B cell (primary cell): ENCODE data around the gene RARB. TPM values are rescaled to one million over a fixed set of nuclear protein-coding genes. Genes with fewer than 3 reads are reported as not detected.

Experiments
- ATAC-seq: fragments of 200-7000 bp; cut with Tn5 transposase; one replicate; pipeline ENCODE4 v1.10.0; 2021; ENCODE audit warnings: low read depth, mild to moderate bottlenecking, moderate number of reproducible peaks, moderate library complexity
- CTCF ChIA-PET: fragments of 350-600 bp; sonication (Branson Sonifier 250); formaldehyde crosslinking; loops from one replicate; lab custom pipeline; 2021; ENCODE audit warnings: antibody characterized with exemption, inconsistent platforms; lab: Charles Lee
- POLR2A ChIA-PET: fragments of 350-600 bp; sonication (Branson Sonifier 250); formaldehyde crosslinking; loops from one replicate; lab custom pipeline; 2021; ENCODE audit warnings: antibody characterized with exemption; lab: Charles Lee
- DNase-seq: peaks from one replicate; pipeline ENCODE4 v3.0.0; 2013
- H2AFZ ChIP-seq: 2 replicates; pipeline ENCODE4 v1.6.1; 2012; ENCODE audit warnings: mild to moderate bottlenecking, low read depth, low read length; ENCODE audit not compliant: insufficient read depth, poor library complexity, severe bottlenecking
- H3K27ac ChIP-seq, 2 donors: 1 replicate in 1 of 2; 2 replicates in 1 of 2; pipeline ENCODE4 v1.5.1; 2012 to 2013; ENCODE audit warnings: low read length in 2 of 2, mild to moderate bottlenecking in 2 of 2, moderate library complexity in 1 of 2
- H3K27me3 ChIP-seq, 4 experiments: fragments of 200-600 bp in 1 of 4; sonication (generic) in 1 of 4; replicated peaks in 1 of 4; 1 replicate in 2 of 4; 2 replicates in 2 of 4; pipeline versions ENCODE4 v1.6.1 to v1.7.0; 2013 to 2016; ENCODE audit warnings: low read length in 3 of 4, mild to moderate bottlenecking in 2 of 4, mixed read lengths in 1 of 4, moderate library complexity in 1 of 4; ENCODE audit not compliant: insufficient read depth in 4 of 4, control insufficient read depth in 3 of 4; ENCODE audit errors: control extremely low read depth in 1 of 4
- H3K36me3 ChIP-seq, 2 experiments: replicated peaks in 1 of 2; 1 replicate in 1 of 2; 2 replicates in 1 of 2; pipeline versions ENCODE4 v1.6.1 to v1.7.1; 2013; ENCODE audit warnings: low read length in 1 of 2; ENCODE audit not compliant: insufficient read depth in 2 of 2, control insufficient read depth in 1 of 2; ENCODE audit errors: control extremely low read depth in 1 of 2, extremely low read depth in 1 of 2
- H3K4me1 ChIP-seq, 2 donors: fragments of 200-600 bp in 1 of 2; sonication (generic) in 1 of 2; 1 replicate in 1 of 2; 2 replicates in 1 of 2; pipeline versions ENCODE4 v1.5.1 to v1.6.1; 2013 to 2017; ENCODE audit warnings: low read length in 2 of 2; ENCODE audit not compliant: control insufficient read depth in 2 of 2, insufficient read depth in 2 of 2
- H3K4me2 ChIP-seq: replicated peaks from 2 replicates; pipeline ENCODE3; 2012; ENCODE audit warnings: mild to moderate bottlenecking, low read depth, low read length; ENCODE audit not compliant: poor library complexity, severe bottlenecking
- H3K4me3 ChIP-seq, 5 experiments: fragments of 200-600 bp in 1 of 5; sonication (generic) in 1 of 5; 1 replicate in 3 of 5; 2 replicates in 2 of 5; pipeline versions ENCODE4 v1.5.1 to v1.7.0; 2011 to 2016; ENCODE audit warnings: low read length in 4 of 5, mild to moderate bottlenecking in 4 of 5, low read depth in 2 of 5, control low read depth in 1 of 5, moderate library complexity in 1 of 5; ENCODE audit not compliant: insufficient read depth in 1 of 5; ENCODE audit errors: control extremely low read depth in 1 of 5, extremely low read depth in 1 of 5
- H3K79me2 ChIP-seq: fragments of 200-600 bp; sonication (generic); one replicate; pipeline ENCODE4 v1.6.0; 2016; ENCODE audit warnings: low read length; ENCODE audit not compliant: control insufficient read depth, insufficient read depth
- H3K9ac ChIP-seq: fragments of 200-600 bp; sonication (generic); 2 replicates; pipeline ENCODE4 v1.6.1; 2017; ENCODE audit warnings: mild to moderate bottlenecking, low read length, moderate library complexity
- H3K9me3 ChIP-seq, 3 donors: one replicate each; pipeline versions ENCODE4 v1.6.1 to v1.7.1; 2013; ENCODE audit warnings: low read length in 2 of 3; ENCODE audit not compliant: control insufficient read depth in 2 of 3, insufficient read depth in 1 of 3; ENCODE audit errors: control extremely low read depth in 1 of 3
- H4K20me1 ChIP-seq: 2 replicates; pipeline ENCODE4 v1.6.0; 2012; ENCODE audit warnings: mild to moderate bottlenecking, low read length; ENCODE audit not compliant: insufficient read depth, control insufficient read depth, poor library complexity, severe bottlenecking
- H3K27ac Mint-ChIP-seq: one replicate; pipeline ENCODE4 v1.8.0; 2021; ENCODE audit warnings: mixed read lengths
- H3K27me3 Mint-ChIP-seq: one replicate; pipeline ENCODE4 v1.8.0; 2021; ENCODE audit warnings: mixed read lengths
- H3K4me1 Mint-ChIP-seq: one replicate; pipeline ENCODE4 v1.8.0; 2021; ENCODE audit warnings: mixed read lengths
- H3K4me3 Mint-ChIP-seq: one replicate; pipeline ENCODE4 v1.8.0; 2021; ENCODE audit warnings: mixed read lengths
- H3K9me3 Mint-ChIP-seq: one replicate; pipeline ENCODE4 v1.8.0; 2022; ENCODE audit warnings: mixed read lengths; ENCODE audit not compliant: insufficient read depth
- EZH2 ChIP-seq: IDR thresholded peaks from 2 replicates; pipeline ENCODE4 v1.6.1; 2012; ENCODE audit warnings: borderline replicate concordance, low read depth, mild to moderate bottlenecking, moderate library complexity, low read length; ENCODE audit not compliant: insufficient read depth, poor library complexity, severe bottlenecking
- WGBS: methylation state at CpG from one replicate; pipeline ENCODE4 v1.1.5; 2013; ENCODE audit warnings: missing lambda C conversion rate; ENCODE audit not compliant: insufficient coverage; 5-methylcytosine and 5-hydroxymethylcytosine counted together
- intact Hi-C: fragments of 100-400 bp; cut with micrococcal nuclease; formaldehyde crosslinking; loops from one replicate; pipeline ENCODE4 v1.10.0; 2022
- polyA plus RNA-seq: library from polyadenylated mRNA; depleted of rRNA; stranded (reverse); fragments of >200 nt; gene quantifications from 2 replicates; pipeline ENCODE4 v1.2.3, GENCODE V29; 2012
- total RNA-seq, 2 donors: library from RNA; stranded (reverse); fragments of 120-200 nt in 1 of 2; gene quantifications; 1 replicate in 1 of 2; 2 replicates in 1 of 2; pipeline versions ENCODE4 v1.2.3 to v1.2.4, GENCODE V29; 2013 to 2022
- TF ChIP-seq, protein P1 (sequence below): fragments of 200-600 bp; IDR thresholded peaks from one replicate; pipeline ENCODE4 v1.8.0; 2022; ENCODE audit warnings: antibody characterized with exemption, mild to moderate bottlenecking

RARB gene
- total and polyA plus RNA-seq, 2 donors (not counting 1 experiment from before 2014, with no cell fraction given), result not detected

DNA sequence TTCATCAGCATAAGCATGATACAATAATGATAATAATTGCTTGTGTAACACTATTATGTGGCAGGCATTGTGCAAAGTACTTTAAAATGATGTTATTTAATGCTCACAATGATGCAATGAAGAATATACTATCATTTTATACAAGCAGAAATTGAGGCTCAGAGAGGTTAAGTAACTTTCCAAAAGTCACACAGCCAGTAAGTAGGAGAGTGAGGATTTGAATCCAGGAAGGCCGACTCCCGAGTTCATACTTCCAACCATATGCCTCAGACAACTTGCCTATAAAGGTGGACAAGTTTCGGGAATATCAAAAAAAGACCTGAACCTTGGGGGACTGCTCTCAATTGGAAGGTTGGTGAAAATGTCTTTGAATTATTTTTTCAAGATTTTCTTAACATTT lies 19.9 kb downstream of the RARB start:
- intact Hi-C loops, result no loop called here
- H3K27me3 ChIP-seq, result no peaks in the 10 kb centered on the region
- no peaks in the 10 kb centered on the region for H4K20me1 ChIP-seq
- no peaks in the 10 kb centered on the region for H3K36me3 ChIP-seq
- ChIA-PET CTCF (no interaction called here), POLR2A (no interaction called here)
- H3K9me3 ChIP-seq, result peaks cover 0 to 4% (median 0%) of the 10 kb centered on the region in 3 donors
- Mint-ChIP-seq H3K9me3 (no peaks in the 10 kb centered on the region), H3K4me1 (no peaks in the 10 kb centered on the region), H3K27ac (no peak overlapping the region), H3K4me3 (no peak overlapping the region), H3K27me3 (no peaks in the 10 kb centered on the region)
- no peak for DNase-seq
- no peak overlapping the region for H3K4me3 ChIP-seq
- no peak overlapping the region for H3K4me2 ChIP-seq
- TF ChIP-seq, protein P1, sequence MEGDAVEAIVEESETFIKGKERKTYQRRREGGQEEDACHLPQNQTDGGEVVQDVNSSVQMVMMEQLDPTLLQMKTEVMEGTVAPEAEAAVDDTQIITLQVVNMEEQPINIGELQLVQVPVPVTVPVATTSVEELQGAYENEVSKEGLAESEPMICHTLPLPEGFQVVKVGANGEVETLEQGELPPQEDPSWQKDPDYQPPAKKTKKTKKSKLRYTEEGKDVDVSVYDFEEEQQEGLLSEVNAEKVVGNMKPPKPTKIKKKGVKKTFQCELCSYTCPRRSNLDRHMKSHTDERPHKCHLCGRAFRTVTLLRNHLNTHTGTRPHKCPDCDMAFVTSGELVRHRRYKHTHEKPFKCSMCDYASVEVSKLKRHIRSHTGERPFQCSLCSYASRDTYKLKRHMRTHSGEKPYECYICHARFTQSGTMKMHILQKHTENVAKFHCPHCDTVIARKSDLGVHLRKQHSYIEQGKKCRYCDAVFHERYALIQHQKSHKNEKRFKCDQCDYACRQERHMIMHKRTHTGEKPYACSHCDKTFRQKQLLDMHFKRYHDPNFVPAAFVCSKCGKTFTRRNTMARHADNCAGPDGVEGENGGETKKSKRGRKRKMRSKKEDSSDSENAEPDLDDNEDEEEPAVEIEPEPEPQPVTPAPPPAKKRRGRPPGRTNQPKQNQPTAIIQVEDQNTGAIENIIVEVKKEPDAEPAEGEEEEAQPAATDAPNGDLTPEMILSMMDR, result no peak
- no peak for TF ChIP-seq EZH2
- H3K9ac ChIP-seq, result no peak overlapping the region
- H3K27ac ChIP-seq, result no peak overlapping the region
- no peak overlapping the region for H2AFZ ChIP-seq
- no peaks in the 10 kb centered on the region for H3K4me1 ChIP-seq
- no CpG with 5 or more reads among the region's 3 CpGs for WGBS
- H3K79me2 ChIP-seq, result no peaks in the 10 kb centered on the region
- ATAC-seq, result no peak

DNA sequence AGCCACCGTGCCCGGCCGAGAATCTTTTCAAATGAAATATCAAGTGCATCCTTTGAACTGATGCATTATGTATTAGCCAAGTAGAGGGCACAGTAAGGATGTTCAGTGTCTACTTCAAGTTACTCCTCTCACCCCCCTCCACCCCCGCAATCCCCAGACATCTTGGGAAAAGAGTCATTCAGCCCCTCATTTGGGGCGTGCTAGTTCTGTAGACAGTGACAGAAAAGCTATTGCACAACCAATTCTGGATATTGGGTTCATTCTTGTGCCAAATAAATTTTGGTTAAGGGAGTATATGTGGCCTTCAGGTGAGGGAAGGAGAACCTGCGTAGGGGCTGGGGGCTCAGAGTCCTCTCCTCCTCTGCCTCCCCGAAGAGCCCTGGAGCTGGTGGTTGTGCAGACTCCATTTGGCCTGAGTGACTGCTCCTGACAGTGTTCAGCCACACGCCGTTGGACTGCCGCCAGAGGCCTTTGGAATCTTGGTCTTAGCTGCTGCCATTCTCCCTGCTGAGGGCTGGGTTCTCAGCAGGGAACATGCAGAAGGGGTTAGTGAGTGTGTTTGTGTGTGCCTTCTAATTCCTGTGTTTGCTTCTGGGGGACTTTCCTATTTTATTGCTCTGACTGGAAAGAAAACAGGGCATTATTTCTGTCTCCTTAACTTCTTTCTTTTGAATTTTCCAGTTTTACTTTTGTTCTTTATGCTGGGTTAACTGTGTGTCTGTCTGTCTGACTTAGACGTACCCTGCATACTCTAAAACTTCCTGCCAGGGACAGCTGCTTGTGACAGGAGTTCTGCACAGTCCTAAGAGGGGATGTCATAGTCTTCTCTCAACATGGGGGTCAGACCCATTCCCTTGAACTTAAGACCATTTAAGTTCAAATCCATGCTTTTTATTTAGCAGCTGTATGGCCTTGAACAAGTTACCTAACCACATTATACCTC lies 21.0 kb downstream of the RARB start:
- H2AFZ ChIP-seq, result no peak overlapping the region
- no peak overlapping the region for H3K9ac ChIP-seq
- Mint-ChIP-seq H3K4me3 (no peak overlapping the region), H3K27ac (no peak overlapping the region), H3K9me3 (no peaks in the 10 kb centered on the region), H3K27me3 (no peaks in the 10 kb centered on the region), H3K4me1 (no peaks in the 10 kb centered on the region)
- ATAC-seq, result no peak
- no peaks in the 10 kb centered on the region for H4K20me1 ChIP-seq
- H3K4me3 ChIP-seq, result no peak overlapping the region
- POLR2A ChIA-PET, result no interaction called here
- CTCF ChIA-PET, result no interaction called here
- no peaks in the 10 kb centered on the region for H3K27me3 ChIP-seq
- H3K4me2 ChIP-seq, result no peak overlapping the region
- intact Hi-C loops, result no loop called here
- WGBS, result 73% methylated on average over 7 of the region's 11 CpGs
- DNase-seq, result no peak
- H3K36me3 ChIP-seq, result no peaks in the 10 kb centered on the region
- TF ChIP-seq EZH2, result no peak
- TF ChIP-seq, protein P1, result no peak
- no peaks in the 10 kb centered on the region for H3K79me2 ChIP-seq
- H3K9me3 ChIP-seq, result peaks cover 0 to 4% (median 0%) of the 10 kb centered on the region in 3 donors
- no peaks in the 10 kb centered on the region for H3K4me1 ChIP-seq
- no peak overlapping the region for H3K27ac ChIP-seq
